ENCODE data around the gene C4B.
"Not testable (repeated sequence)": the region's sequence is repeated elsewhere in the genome, so short reads cannot be mapped to it uniquely, and the experiment has no call there.

DNA sequence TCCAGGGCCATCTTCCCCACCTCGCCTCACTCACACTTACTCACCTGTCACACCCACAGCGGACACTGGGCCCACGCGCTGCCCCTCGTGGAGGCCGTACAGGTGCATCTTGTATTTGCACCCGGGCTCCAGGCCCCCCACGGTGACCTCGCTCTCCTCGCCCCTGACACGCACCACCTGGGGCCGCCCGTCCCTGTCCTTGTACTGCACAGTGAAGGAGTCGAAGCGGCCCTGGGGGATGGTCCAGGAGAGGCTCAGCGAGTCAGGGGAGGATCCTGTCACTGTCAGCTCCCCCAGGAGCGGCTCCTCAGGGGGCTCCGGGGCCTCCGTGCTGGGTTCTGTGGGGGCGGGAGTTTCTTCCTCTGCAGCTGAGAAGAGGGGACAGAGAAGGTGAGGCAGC lies 38.0 kb downstream of the C4B start:
- TF ChIP-seq, protein P1, sequence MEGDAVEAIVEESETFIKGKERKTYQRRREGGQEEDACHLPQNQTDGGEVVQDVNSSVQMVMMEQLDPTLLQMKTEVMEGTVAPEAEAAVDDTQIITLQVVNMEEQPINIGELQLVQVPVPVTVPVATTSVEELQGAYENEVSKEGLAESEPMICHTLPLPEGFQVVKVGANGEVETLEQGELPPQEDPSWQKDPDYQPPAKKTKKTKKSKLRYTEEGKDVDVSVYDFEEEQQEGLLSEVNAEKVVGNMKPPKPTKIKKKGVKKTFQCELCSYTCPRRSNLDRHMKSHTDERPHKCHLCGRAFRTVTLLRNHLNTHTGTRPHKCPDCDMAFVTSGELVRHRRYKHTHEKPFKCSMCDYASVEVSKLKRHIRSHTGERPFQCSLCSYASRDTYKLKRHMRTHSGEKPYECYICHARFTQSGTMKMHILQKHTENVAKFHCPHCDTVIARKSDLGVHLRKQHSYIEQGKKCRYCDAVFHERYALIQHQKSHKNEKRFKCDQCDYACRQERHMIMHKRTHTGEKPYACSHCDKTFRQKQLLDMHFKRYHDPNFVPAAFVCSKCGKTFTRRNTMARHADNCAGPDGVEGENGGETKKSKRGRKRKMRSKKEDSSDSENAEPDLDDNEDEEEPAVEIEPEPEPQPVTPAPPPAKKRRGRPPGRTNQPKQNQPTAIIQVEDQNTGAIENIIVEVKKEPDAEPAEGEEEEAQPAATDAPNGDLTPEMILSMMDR (IDR thresholded peaks at IDR 0.05; ENCODE audit: poor library complexity), result not testable (repeated sequence)
- TF ChIP-seq EZH2phosphoT487 (IDR thresholded peaks at IDR 0.05; ENCODE audit: low read depth, severe bottlenecking, unreplicated experiment); EZH2 (IDR thresholded peaks at IDR 0.05; ENCODE audit: borderline replicate concordance): not testable (repeated sequence)
